HL-60/S4 (cell line): ENCODE results near the gene GNB3.

ENCODE experiments used
- in situ Hi-C: fragments of 300-500 bp; cut with MboI; formaldehyde crosslinking; loops from 2 replicates; pipeline ENCODE4 v1.14.3; 2022; ENCODE audit warnings: low sequenced_read_pairs

The GNB3 gene

GRCh38 chr12:6823182-6824084 lies 17.3 kb upstream of the GNB3 start:
- in situ Hi-C loops: no loop called here

GRCh38 chr12:6824085-6824775 lies 16.5 kb upstream of the GNB3 start:
- in situ Hi-C loops: no loop called here

- in situ Hi-C loops: loop anchor here (5.0 kb wide), 1 partner anchor 73 kb away; the partner anchor contains the start of gene MLF2
Observed at GRCh38 chr12:6824901-6825381, 15.8 kb upstream of the GNB3 start.

GRCh38 chr12:6825398-6826124 lies 15.2 kb upstream of the GNB3 start:
- in situ Hi-C loops: loop anchor here (5.0 kb wide), 1 partner anchor 73 kb away; the partner anchor contains the start of gene MLF2

- in situ Hi-C loops: loop anchor here (5.0 kb wide), 1 partner anchor 74 kb away; the partner anchor contains the start of gene MLF2
Observed at GRCh38 chr12:6826125-6826733, 14.5 kb upstream of the GNB3 start.

GRCh38 chr12:6826734-6827436 lies 13.8 kb upstream of the GNB3 start:
- in situ Hi-C loops: loop anchor here (5.0 kb wide), 1 partner anchor 75 kb away; the partner anchor contains the start of gene MLF2

- in situ Hi-C loops: loop anchor here (5.0 kb wide), 1 partner anchor 75 kb away; the partner anchor contains the start of gene MLF2
Observed at GRCh38 chr12:6827437-6827911, 13.3 kb upstream of the GNB3 start.

- in situ Hi-C loops: loop anchor here (5.0 kb wide), 1 partner anchor 76 kb away; the partner anchor contains the start of gene MLF2
Observed at GRCh38 chr12:6827982-6828780, 12.5 kb upstream of the GNB3 start, which contains the start of gene P3H3. Gene P3H3 (plus strand): TSS chr12:6828407. CDS start chr12:6828441, 34 bp downstream.

- in situ Hi-C loops: loop anchor here (5.0 kb wide), 1 partner anchor 77 kb away; the partner anchor contains the start of gene MLF2
Observed at GRCh38 chr12:6828781-6829535, 11.8 kb upstream of the GNB3 start.

- in situ Hi-C loops: loop anchor here (5.0 kb wide), 1 partner anchor 77 kb away; the partner anchor contains the start of gene MLF2
Observed at GRCh38 chr12:6829536-6830220, 11.0 kb upstream of the GNB3 start.

- in situ Hi-C loops: no loop called here
Observed at GRCh38 chr12:6830286-6830890, 10.3 kb upstream of the GNB3 start.

GRCh38 chr12:6830999-6831398 lies 9.7 kb upstream of the GNB3 start:
- in situ Hi-C loops: no loop called here

- in situ Hi-C loops: no loop called here
Observed at GRCh38 chr12:6831450-6831995, 9.2 kb upstream of the GNB3 start.

- in situ Hi-C loops: no loop called here
Observed at GRCh38 chr12:6832125-6832524, 8.6 kb upstream of the GNB3 start.

- in situ Hi-C loops: no loop called here
Observed at GRCh38 chr12:6833189-6833890, 7.4 kb upstream of the GNB3 start.

GRCh38 chr12:6834254-6834653 lies 6.5 kb upstream of the GNB3 start:
- in situ Hi-C loops: no loop called here
